Aorta (tissue), 5 donors: ENCODE measurements around the gene EGR4. TPM values are rescaled to one million over a fixed set of nuclear protein-coding genes. Genes with fewer than 3 reads are reported as not detected.
A peak's percentile ranks its signal among the peaks of the same experiment; 100 is the strongest.

Source experiments
- ATAC-seq: fragments of 200-7000 bp; cut with Tn5 transposase; one replicate; pipeline ENCODE4 v1.9.1; 2022; ENCODE audit warnings: moderate library complexity; ENCODE audit not compliant: low FRiP score
- DNase-seq, 2 donors: peaks; one replicate each; pipeline ENCODE4 v3.0.0-alpha.2; 2020
- H3K27ac ChIP-seq, 2 donors: one replicate each; pipeline ENCODE4 v1.5.1; 2013; ENCODE audit warnings: low read length in 2 of 2, mild to moderate bottlenecking in 2 of 2, moderate library complexity in 2 of 2, control low read depth in 1 of 2, inconsistent platforms in 1 of 2, low read depth in 1 of 2
- H3K27me3 ChIP-seq, 2 donors: one replicate each; pipeline ENCODE4 v1.6.1; 2013; ENCODE audit warnings: control low read depth in 1 of 2, low read length in 1 of 2, mild to moderate bottlenecking in 1 of 2, moderate library complexity in 1 of 2; ENCODE audit not compliant: insufficient read depth in 2 of 2, control insufficient read depth in 1 of 2
- H3K36me3 ChIP-seq, 2 donors: one replicate each; pipeline ENCODE4 v1.6.1; 2013; ENCODE audit warnings: control low read depth in 1 of 2, low read length in 1 of 2, mild to moderate bottlenecking in 1 of 2; ENCODE audit not compliant: insufficient read depth in 2 of 2, control insufficient read depth in 1 of 2
- H3K4me1 ChIP-seq, 2 donors: one replicate each; pipeline ENCODE4 v1.6.1; 2013; ENCODE audit warnings: low read length in 2 of 2, control low read depth in 1 of 2, mild to moderate bottlenecking in 1 of 2, moderate library complexity in 1 of 2; ENCODE audit not compliant: insufficient read depth in 2 of 2, control insufficient read depth in 1 of 2
- H3K4me3 ChIP-seq, 2 donors: one replicate each; pipeline ENCODE4 v1.5.1; 2013; ENCODE audit warnings: low read length in 2 of 2, control low read depth in 1 of 2, mild to moderate bottlenecking in 1 of 2
- H3K9me3 ChIP-seq: one replicate; pipeline ENCODE4 v1.6.1; 2013; ENCODE audit warnings: mild to moderate bottlenecking, low read length; ENCODE audit not compliant: control insufficient read depth
- WGBS, 2 donors: extraction: QIAGEN DNeasy Blood & Tissue Kit; methylation state at CpG; one replicate each; pipeline ENCODE4 v1.1.7; 2013; 5-methylcytosine and 5-hydroxymethylcytosine counted together
- intact Hi-C, 2 donors: fragments of 100-400 bp; cut with DNase I; formaldehyde crosslinking; loops; one replicate each; pipeline versions ENCODE4 v1.14.2 to v1.15.0; 2022
- polyA plus RNA-seq, 2 donors: library from polyadenylated mRNA; stranded (reverse); fragments of 200-250 nt; gene quantifications; one replicate each; pipeline ENCODE4 v1.2.3, GENCODE V29; 2013
- total RNA-seq, 2 donors: library from RNA; stranded (reverse); fragmentation: NEBNext Ultra II Directional; extraction: Animal tissue kit (Norgen Biotek cat#: 25700); gene quantifications; one replicate each; pipeline ENCODE4 v1.2.1, GENCODE V29; 2021
- donor health status: healthy with polysubstance abuse.
- donor health status: Bipolar disorder and iron deficiency.
- donor health status: DM: no; HTN: no; CAD: no.
- donor health status: DM: no; HTN: no; CAD: no.
- donor health status: DM: yes; HTN: yes; CAD: no.

The EGR4 gene
- total and polyA plus RNA-seq, 4 donors = not detected

DNA sequence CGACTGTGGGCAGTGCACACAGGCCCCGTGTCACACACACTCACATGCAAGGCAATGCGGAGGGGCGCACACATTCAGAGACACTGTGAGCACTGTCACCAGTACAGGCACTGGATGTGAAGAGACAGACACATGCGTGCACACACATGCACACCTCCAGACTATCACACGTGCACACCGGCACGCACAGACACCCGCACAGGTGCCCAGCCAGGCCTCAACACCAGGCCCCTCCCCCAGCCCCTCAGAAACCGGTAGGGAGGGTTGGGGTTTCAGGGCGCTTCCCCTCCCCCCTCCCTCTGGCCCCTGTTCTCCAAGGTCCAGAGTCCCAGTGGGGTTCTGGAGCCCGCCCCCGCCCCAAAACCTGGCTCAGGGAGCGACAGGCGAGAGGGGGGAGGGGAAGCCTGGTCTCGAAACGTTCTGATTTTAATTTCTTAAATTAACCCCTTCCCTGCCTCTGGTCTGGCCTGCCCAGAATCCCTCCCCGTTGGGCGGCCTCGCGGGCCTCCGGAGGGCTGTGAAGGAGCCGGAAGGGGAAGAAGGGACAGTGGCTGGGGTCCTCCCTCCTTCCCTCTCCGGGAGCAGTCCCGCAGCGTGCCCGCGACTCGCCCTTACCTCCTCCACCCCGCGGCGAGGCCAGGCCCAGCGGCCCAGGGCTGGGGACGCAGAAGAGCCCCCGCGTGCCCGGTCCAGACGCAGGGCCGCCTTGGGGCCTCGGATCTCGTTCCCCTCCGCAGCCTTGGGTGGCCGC is 9.6 kb downstream of the EGR4 start:
- Histone ChIP-seq H3K36me3 (no peaks in the 10 kb centered on the region), H3K4me1 (no peaks in the 10 kb centered on the region), H3K27me3 (no peaks in the 10 kb centered on the region), H3K27ac (no peak overlapping the region), H3K9me3 (peaks cover 2% of the 10 kb centered on the region), H3K4me3 (peak overlapping the region; percentile 2 to 56)
- no peak for DNase-seq
- 5 to 6% methylated on average over 32 to 43 of the region's 43 CpGs for WGBS, 2 donors
- intact Hi-C loops = no loop called here
- ATAC-seq = peak; percentile 23

DNA sequence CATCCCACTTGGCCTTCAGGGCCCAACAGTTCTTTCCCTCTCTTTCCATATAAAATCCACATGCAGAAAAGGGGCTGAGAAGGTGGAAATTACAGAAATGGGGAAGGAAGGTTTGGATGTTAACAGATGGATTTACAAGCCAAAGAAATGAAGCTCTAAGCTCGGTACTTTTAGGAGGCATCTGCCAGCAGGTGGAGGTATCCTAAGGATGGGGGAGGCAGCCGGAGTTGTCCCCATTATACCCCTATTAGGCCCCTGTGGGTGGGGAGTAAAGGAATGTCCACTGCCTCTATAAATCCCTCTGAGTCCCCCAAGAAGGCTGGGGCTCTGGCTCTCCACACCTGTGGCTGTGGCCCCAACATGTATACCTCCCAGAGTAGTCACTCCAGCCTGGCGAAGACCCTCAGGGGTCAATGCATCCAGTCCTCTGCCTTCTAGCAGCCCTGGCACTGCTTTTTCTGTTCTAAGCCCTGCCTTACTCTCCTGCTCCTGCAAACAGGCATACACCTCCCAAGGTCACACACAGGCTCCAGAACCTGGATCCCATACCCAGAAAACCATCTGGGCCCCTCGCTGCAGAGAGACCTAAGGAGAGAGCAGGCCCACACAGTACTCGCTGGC is 10.3 kb downstream of the EGR4 start:
- H3K9me3 ChIP-seq = peaks cover 2% of the 10 kb centered on the region
- DNase-seq (no peak), ATAC-seq (no peak)
- H3K4me1 ChIP-seq = no peaks in the 10 kb centered on the region
- H3K27me3 ChIP-seq = no peaks in the 10 kb centered on the region
- WGBS, 2 donors = 37 to 46% methylated on average over 5 of the region's 5 CpGs
- no peak overlapping the region for H3K4me3 ChIP-seq
- no peak overlapping the region for H3K27ac ChIP-seq
- intact Hi-C loops = no loop called here
- H3K36me3 ChIP-seq = no peaks in the 10 kb centered on the region

DNA sequence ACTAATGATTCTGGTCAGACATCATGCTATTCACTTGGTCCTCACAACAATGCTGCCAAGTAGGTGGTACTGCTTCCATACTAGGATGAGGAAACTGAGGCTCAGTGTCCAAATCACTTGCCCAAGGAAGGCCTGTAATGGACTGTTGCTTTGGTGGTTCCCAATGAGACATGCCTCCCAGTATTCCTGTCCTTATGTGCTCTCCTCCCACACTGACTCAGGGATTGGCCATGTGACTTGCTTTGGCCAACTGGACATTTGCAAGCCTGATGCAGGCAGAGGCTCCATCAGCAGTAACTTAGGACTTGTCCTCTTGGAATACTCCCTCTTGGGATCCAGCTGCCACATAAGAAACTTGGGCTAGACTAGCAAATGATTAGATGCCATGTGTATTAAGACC is 12.1 kb downstream of the EGR4 start:
- DNase-seq (no peak), ATAC-seq (no peak)
- Histone ChIP-seq H3K4me1 (no peaks in the 10 kb centered on the region), H3K9me3 (peaks cover 6% of the 10 kb centered on the region), H3K4me3 (no peak overlapping the region), H3K27ac (no peak overlapping the region), H3K27me3 (peaks cover 0 to 3% of the 10 kb centered on the region in 2 donors), H3K36me3 (no peaks in the 10 kb centered on the region)
- intact Hi-C loops = no loop called here

DNA sequence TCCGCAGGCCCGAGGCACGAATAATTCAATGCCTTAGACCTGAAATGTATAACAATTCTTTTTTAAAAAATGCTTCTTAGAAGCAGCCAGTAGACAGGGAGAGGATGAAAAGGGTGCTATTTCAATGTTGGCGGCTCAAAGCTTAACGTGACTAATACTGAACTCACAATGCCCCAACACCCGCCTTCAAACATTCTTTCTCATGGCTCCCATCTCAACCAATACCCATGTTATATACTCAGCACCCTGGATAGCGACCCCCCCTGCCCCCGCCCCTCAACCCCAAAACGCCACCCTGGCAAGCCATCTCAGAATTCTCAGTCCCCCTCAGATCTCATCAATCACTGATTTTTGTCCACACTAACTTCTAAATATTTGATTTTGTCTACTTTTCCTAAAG is 13.5 kb downstream of the EGR4 start:
- no peak overlapping the region for H3K4me3 ChIP-seq
- H3K27me3 ChIP-seq = peaks cover 0 to 3% of the 10 kb centered on the region in 2 donors
- no peak for ATAC-seq
- no peaks in the 10 kb centered on the region for H3K4me1 ChIP-seq
- H3K27ac ChIP-seq = no peak overlapping the region
- peaks cover 5% of the 10 kb centered on the region for H3K9me3 ChIP-seq
- 63 to 67% methylated on average over 9 of the region's 9 CpGs for WGBS, 2 donors
- no peak for DNase-seq
- intact Hi-C loops = no loop called here
- H3K36me3 ChIP-seq = no peaks in the 10 kb centered on the region

DNA sequence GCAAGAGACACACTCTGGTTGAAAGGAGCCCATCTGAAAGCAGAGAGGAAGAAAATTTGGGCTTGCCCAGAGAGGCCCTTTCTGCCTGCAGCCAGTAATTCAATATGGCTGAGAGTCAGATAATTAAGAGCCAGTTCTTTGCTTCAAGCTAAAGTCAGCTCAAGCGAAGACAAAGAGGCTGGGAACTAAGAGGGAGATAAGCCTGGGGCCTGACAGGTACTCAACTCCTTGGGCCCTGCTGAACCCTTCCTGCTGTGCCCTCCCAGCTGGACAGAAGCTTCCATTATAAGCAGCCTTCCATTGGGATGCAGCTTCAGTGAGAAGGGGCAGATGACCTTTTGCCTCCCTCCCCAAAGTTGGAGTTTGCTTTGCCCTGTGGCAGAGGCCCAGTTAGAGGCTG is 21.1 kb downstream of the EGR4 start:
- Histone ChIP-seq H3K27ac (no peak overlapping the region), H3K9me3 (peaks cover 3% of the 10 kb centered on the region), H3K4me1 (no peaks in the 10 kb centered on the region), H3K36me3 (no peaks in the 10 kb centered on the region), H3K27me3 (peaks cover 0 to 4% of the 10 kb centered on the region in 2 donors), H3K4me3 (no peak overlapping the region)
- ATAC-seq = no peak
- no peak for DNase-seq
- intact Hi-C loops = no loop called here
- 75 to 76% methylated on average over 1 of the region's 1 CpG for WGBS, 2 donors

DNA sequence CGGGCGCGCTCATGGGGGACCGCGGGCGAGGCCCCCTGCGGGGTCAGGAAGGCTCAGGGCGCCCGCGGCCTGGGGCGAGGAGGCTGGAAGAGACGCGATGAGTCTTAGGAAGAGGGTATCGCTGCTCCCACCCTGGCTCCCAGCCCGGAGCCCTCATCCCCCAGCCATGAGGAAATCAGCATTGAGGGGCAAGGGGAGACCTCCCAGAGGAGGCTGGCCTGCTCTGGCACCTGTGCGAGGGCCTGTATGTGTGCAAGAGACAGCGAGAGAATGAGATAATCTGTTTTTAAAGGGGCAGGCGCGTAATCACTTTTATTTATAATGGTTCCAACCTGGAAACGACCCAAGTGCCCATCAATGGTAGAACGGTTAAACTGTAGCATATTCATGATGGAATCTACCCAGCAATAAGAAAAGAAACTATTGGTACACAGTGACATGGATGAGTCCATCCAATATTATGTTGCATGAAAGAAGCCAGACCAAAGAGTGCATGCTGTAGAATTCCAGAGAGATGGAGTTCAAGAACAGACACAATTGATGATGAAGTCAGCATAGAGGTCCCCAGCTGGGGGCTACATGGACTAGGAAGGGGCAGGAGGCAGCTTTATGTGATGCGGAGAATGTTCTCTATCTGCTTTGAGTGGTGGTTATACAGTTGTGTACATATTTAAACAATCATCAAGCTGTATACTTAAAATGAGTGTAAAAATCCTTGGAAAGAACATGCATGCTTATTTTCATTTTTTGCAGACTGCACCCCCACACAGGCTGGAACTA is 23.5 kb downstream of the EGR4 start:
- DNase-seq (no peak), ATAC-seq (no peak)
- H3K36me3 ChIP-seq = no peaks in the 10 kb centered on the region
- WGBS, 2 donors = 19 to 25% methylated on average over 16 to 22 of the region's 22 CpGs
- H3K27ac ChIP-seq = no peak overlapping the region
- intact Hi-C loops = no loop called here
- H3K4me1 ChIP-seq = no peaks in the 10 kb centered on the region
- no peak overlapping the region for H3K4me3 ChIP-seq
- peaks cover 3% of the 10 kb centered on the region for H3K9me3 ChIP-seq
- peaks cover 0 to 4% of the 10 kb centered on the region in 2 donors for H3K27me3 ChIP-seq

DNA sequence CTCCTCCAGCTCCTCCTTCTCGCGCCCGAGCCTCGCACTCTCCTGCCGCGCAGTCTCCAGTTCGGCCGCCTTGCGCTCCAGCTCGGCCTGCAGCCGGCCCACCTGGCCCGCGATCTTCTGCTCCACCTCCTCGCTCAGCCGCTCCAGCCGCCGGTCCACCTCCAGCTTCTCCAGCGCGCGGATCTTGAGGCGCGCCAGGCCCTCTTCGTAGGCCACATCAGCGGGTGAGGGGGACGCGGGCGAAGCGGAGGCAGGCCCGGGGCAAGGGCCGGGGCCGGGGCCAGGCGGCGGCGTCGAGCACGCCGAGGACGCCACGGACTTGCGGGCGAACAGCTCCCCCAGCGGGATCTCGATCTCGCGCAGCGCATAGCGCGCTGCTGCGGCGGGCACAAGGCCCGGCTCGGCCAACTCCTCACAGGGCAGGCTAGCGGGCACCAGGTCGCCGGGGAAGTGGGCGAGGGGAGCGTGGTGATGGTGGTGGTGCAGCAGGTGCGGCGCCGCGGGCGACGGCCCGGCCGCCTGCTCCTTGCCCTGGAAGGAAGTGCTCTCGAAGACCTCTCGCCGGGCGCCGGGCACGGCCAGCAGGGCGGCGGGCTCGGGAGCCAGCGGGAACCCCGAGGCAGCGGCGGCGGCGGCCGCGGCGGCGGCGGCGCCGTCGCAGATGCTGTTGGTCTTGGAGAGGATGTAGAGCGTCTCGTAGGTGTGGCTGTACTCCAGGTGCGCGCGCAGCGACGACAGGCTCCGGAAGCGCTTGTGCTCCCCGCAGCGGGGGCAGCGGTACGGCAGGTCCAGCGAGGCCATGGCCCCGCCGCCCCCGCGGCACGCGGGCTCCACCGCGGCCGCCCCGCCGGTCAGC is 24.3 kb downstream of the EGR4 start:
- 5 to 6% methylated on average over 82 to 113 of the region's 113 CpGs for WGBS, 2 donors

DNA sequence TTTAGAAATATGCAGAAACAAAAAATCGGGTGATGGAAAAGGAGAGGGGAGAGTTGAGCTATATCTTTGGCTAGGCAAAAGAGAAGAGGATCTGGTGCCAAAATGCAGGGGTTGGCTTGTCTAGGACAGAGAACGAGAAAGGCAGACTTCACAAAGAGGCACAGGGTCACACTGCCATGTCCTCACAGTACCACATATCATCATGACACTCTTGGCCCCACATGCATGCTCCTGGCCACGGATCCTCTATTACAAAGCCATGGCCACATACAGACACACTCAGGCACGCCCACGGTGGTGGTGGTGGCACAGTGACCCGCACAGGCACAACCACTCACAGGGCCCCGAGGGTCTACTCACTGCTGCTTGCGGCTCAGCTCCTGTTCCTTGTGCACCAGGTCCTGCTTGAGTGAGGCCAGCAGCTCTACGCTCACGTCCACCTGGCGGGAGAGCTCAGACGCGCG is 24.9 kb downstream of the EGR4 start:
- intact Hi-C loops = no loop called here
- H3K27ac ChIP-seq = no peak overlapping the region
- DNase-seq = no peak
- peaks cover 0 to 1% of the 10 kb centered on the region in 2 donors for H3K27me3 ChIP-seq
- whole genome bisulfite sequencing, 2 donors = 29 to 31% methylated on average over 14 of the region's 14 CpGs
- H3K4me1 ChIP-seq = no peaks in the 10 kb centered on the region
- no peak overlapping the region for H3K4me3 ChIP-seq
- no peaks in the 10 kb centered on the region for H3K36me3 ChIP-seq
- ATAC-seq = no peak
- H3K9me3 ChIP-seq = no peaks in the 10 kb centered on the region

More for the DNA sequence above, 24.3 kb downstream of the EGR4 start:
- ATAC-seq = no peak
- Histone ChIP-seq H3K27ac (no peak overlapping the region), H3K4me1 (no peaks in the 10 kb centered on the region), H3K27me3 (peaks cover 0 to 3% of the 10 kb centered on the region in 2 donors), H3K4me3 (no peak overlapping the region), H3K9me3 (peaks cover 3% of the 10 kb centered on the region), H3K36me3 (no peaks in the 10 kb centered on the region)
- DNase-seq = no peak
- intact Hi-C loops = no loop called here
